Endothelial cell of umbilical vein (primary cell): ENCODE data around the gene NCSTN.

ENCODE experiments used
- EZH2 ChIP-seq: IDR thresholded peaks from 2 replicates; pipeline ENCODE4 v1.6.1; 2012; ENCODE audit warnings: borderline replicate concordance, low read depth, mild to moderate bottlenecking, moderate library complexity, low read length, inconsistent platforms; ENCODE audit not compliant: severe bottlenecking
- FOS ChIP-seq: IDR thresholded peaks from 2 replicates; pipeline ENCODE4 v1.6.1; 2011; ENCODE audit warnings: mild to moderate bottlenecking, low read length, moderate library complexity, borderline replicate concordance; ENCODE audit not compliant: insufficient read depth
- GATA2 ChIP-seq: IDR thresholded peaks from 2 replicates; pipeline ENCODE4 v1.7.0; 2011; ENCODE audit warnings: low read depth, mild to moderate bottlenecking, moderate library complexity, mixed read lengths, low read length; ENCODE audit not compliant: insufficient read length, insufficient read depth
- JUN ChIP-seq: IDR thresholded peaks from 2 replicates; pipeline ENCODE4 v1.6.1; 2011; ENCODE audit warnings: borderline replicate concordance, low read depth; ENCODE audit not compliant: insufficient read length, insufficient read depth
- MYC ChIP-seq: IDR thresholded peaks from one replicate; pipeline ENCODE4 v1.6.1; 2011; ENCODE audit warnings: mild to moderate bottlenecking, low read depth, low read length
- POLR2A ChIP-seq: IDR thresholded peaks from 2 replicates; pipeline ENCODE4 v1.6.1; 2012; ENCODE audit warnings: low read depth, mild to moderate bottlenecking, control low read depth, low read length
- POLR2AphosphoS5 ChIP-seq: IDR thresholded peaks from 2 replicates; pipeline ENCODE4 v1.6.1; 2012; ENCODE audit warnings: low read depth, mild to moderate bottlenecking, control low read depth, low read length, moderate library complexity; ENCODE audit not compliant: insufficient read depth
- TF ChIP-seq, protein P1 (sequence below), 2 donors: IDR thresholded peaks; 1 replicate in 1 of 2; 2 replicates in 1 of 2; pipeline ENCODE4 v1.5.1; 2011; ENCODE audit warnings: low read length in 2 of 2, mild to moderate bottlenecking in 2 of 2, moderate library complexity in 2 of 2, control low read depth in 1 of 2, inconsistent platforms in 1 of 2, low read depth in 1 of 2; ENCODE audit not compliant: insufficient read depth in 1 of 2; ENCODE audit errors: extremely low read depth in 1 of 2
- TF ChIP-seq, protein P2 (sequence below): IDR thresholded peaks from 2 replicates; pipeline ENCODE4 v1.6.1; 2011; ENCODE audit not compliant: insufficient read depth, insufficient read length

DNA sequence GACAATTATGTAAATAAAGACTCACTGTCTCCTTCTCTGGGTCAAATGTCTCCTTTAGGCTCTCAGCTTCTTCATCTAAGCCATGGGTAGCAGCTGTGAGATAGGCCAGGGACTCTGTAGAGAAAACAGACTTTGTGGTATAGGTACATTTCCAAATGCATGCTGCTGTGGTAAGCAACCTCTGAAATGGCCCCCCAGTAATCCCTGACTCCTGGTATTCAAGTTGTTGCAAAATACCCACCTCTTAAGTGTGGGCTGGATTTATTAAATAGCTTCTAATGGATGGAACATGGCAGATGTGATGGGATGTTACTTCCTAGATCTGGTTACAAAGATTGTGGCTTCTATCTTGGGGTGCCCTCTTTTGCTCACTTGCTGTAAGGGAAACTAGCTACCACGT lies 47.1 kb upstream of the NCSTN start:
- TF ChIP-seq, protein P1, sequence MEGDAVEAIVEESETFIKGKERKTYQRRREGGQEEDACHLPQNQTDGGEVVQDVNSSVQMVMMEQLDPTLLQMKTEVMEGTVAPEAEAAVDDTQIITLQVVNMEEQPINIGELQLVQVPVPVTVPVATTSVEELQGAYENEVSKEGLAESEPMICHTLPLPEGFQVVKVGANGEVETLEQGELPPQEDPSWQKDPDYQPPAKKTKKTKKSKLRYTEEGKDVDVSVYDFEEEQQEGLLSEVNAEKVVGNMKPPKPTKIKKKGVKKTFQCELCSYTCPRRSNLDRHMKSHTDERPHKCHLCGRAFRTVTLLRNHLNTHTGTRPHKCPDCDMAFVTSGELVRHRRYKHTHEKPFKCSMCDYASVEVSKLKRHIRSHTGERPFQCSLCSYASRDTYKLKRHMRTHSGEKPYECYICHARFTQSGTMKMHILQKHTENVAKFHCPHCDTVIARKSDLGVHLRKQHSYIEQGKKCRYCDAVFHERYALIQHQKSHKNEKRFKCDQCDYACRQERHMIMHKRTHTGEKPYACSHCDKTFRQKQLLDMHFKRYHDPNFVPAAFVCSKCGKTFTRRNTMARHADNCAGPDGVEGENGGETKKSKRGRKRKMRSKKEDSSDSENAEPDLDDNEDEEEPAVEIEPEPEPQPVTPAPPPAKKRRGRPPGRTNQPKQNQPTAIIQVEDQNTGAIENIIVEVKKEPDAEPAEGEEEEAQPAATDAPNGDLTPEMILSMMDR (IDR thresholded peaks at IDR 0.05; ENCODE audit: extremely low read depth in 1 of 2, insufficient read depth in 1 of 2, low read depth in 1 of 2, low read length in 2 of 2), result no peak
- TF ChIP-seq, protein P2, sequence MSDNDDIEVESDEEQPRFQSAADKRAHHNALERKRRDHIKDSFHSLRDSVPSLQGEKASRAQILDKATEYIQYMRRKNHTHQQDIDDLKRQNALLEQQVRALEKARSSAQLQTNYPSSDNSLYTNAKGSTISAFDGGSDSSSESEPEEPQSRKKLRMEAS, result no peak
- no peak for TF ChIP-seq POLR2A
- no peak for TF ChIP-seq POLR2AphosphoS5
- no peak for TF ChIP-seq GATA2
- TF ChIP-seq MYC, result no peak
- no peak for TF ChIP-seq EZH2
- TF ChIP-seq JUN, result no peak
- no peak for TF ChIP-seq FOS
